HL-60 (cell line): Measurements from ENCODE around the gene FREM1.

ENCODE experiments used
- DNase-seq, 2 experiments: peaks; one replicate each; pipeline ENCODE4 v3.0.0-alpha.2; 2010 to 2020; ENCODE audit warnings: low read depth in 1 of 2, low spot score in 1 of 2
- H3K27ac ChIP-seq: fragments of 250-450 bp; sonication (Bioruptor Pico); replicated peaks from 2 replicates; pipeline ENCODE4 v1.5.1; 2020; ENCODE audit warnings: mild to moderate bottlenecking, moderate library complexity
- H3K27me3 ChIP-seq: fragments of 250-450 bp; sonication (Bioruptor Pico); 2 replicates; pipeline ENCODE4 v1.5.1; 2021; ENCODE audit warnings: mild to moderate bottlenecking, moderate library complexity; ENCODE audit not compliant: insufficient read depth, poor library complexity, severe bottlenecking
- H3K4me3 ChIP-seq: replicated peaks from 2 replicates; pipeline ENCODE4 v1.5.1; 2011; ENCODE audit warnings: mild to moderate bottlenecking, control low read depth, low read length; ENCODE audit not compliant: insufficient read depth
- GABPA ChIP-seq: IDR thresholded peaks from 2 replicates; pipeline ENCODE4 v1.6.1; 2012; ENCODE audit warnings: low read depth
- POLR2AphosphoS5 ChIP-seq: IDR thresholded peaks from 2 replicates; pipeline ENCODE4 v1.6.1; 2012; ENCODE audit warnings: low read depth
- SPI1 ChIP-seq: IDR thresholded peaks from 2 replicates; pipeline ENCODE4 v1.6.1; 2012; ENCODE audit warnings: low read depth, mild to moderate bottlenecking, borderline replicate concordance
- TF ChIP-seq, protein P1 (sequence below): IDR thresholded peaks from 2 replicates; pipeline ENCODE4 v1.6.1; 2012; ENCODE audit warnings: low read depth; ENCODE audit not compliant: insufficient replicate concordance
- TF ChIP-seq, protein P2 (sequence below): IDR thresholded peaks from one replicate; pipeline ENCODE4 v1.5.1; 2011; ENCODE audit warnings: low read length, control low read depth, inconsistent platforms; ENCODE audit not compliant: insufficient read depth

The FREM1 gene

DNA sequence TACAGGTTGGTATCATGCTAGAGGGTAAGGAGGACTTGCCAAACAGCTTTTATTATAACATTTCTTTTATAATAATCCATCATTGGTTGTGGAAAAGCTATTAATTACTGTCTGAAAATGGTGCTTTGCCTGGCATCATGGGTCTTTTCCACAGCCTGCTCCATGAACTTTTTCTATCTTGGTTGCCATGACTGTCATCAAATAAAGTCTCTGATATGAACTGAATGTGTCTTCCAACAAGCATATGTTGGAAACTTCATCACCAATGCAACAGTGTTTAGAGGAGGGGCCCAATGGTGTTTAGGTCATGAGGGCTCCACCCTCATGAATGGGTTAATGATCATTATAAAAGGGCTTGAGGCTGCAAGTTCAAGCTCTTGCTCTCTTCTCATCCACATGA, 81.0 kb downstream of the FREM1 start:
- Histone ChIP-seq H3K27ac (no peak overlapping the region), H3K4me3 (no peak overlapping the region), H3K27me3 (no peaks in the 10 kb centered on the region)
- no peak for DNase-seq
- TF ChIP-seq SPI1 (no peak), GABPA (no peak), POLR2AphosphoS5 (no peak)
- TF ChIP-seq, protein P1, sequence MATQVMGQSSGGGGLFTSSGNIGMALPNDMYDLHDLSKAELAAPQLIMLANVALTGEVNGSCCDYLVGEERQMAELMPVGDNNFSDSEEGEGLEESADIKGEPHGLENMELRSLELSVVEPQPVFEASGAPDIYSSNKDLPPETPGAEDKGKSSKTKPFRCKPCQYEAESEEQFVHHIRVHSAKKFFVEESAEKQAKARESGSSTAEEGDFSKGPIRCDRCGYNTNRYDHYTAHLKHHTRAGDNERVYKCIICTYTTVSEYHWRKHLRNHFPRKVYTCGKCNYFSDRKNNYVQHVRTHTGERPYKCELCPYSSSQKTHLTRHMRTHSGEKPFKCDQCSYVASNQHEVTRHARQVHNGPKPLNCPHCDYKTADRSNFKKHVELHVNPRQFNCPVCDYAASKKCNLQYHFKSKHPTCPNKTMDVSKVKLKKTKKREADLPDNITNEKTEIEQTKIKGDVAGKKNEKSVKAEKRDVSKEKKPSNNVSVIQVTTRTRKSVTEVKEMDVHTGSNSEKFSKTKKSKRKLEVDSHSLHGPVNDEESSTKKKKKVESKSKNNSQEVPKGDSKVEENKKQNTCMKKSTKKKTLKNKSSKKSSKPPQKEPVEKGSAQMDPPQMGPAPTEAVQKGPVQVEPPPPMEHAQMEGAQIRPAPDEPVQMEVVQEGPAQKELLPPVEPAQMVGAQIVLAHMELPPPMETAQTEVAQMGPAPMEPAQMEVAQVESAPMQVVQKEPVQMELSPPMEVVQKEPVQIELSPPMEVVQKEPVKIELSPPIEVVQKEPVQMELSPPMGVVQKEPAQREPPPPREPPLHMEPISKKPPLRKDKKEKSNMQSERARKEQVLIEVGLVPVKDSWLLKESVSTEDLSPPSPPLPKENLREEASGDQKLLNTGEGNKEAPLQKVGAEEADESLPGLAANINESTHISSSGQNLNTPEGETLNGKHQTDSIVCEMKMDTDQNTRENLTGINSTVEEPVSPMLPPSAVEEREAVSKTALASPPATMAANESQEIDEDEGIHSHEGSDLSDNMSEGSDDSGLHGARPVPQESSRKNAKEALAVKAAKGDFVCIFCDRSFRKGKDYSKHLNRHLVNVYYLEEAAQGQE = no peak
- TF ChIP-seq, protein P2, sequence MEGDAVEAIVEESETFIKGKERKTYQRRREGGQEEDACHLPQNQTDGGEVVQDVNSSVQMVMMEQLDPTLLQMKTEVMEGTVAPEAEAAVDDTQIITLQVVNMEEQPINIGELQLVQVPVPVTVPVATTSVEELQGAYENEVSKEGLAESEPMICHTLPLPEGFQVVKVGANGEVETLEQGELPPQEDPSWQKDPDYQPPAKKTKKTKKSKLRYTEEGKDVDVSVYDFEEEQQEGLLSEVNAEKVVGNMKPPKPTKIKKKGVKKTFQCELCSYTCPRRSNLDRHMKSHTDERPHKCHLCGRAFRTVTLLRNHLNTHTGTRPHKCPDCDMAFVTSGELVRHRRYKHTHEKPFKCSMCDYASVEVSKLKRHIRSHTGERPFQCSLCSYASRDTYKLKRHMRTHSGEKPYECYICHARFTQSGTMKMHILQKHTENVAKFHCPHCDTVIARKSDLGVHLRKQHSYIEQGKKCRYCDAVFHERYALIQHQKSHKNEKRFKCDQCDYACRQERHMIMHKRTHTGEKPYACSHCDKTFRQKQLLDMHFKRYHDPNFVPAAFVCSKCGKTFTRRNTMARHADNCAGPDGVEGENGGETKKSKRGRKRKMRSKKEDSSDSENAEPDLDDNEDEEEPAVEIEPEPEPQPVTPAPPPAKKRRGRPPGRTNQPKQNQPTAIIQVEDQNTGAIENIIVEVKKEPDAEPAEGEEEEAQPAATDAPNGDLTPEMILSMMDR = no peak

DNA sequence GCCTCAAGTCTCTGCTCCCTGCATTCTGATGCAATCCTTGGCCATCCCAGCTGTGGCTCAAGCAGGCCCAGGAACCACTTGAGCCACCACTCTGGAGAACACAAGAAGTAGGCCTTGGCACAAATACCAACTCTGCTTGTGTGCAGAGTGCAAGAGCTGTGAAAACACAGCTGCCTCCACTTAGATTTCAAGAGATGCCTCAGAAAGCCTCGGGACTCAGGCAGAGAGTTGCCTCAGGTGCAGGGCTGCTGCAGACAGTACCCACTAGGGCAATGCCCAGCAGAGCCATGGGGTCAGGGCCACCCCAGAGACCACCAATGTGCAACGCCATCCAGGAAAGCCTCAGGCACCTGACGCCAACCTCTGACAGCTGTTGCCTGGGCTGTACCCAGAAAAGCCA, 82.4 kb downstream of the FREM1 start:
- TF ChIP-seq, protein P1 = no peak
- TF ChIP-seq, protein P2 = no peak
- TF ChIP-seq GABPA (no peak), POLR2AphosphoS5 (no peak), SPI1 (no peak)
- Histone ChIP-seq H3K27me3 (no peaks in the 10 kb centered on the region), H3K4me3 (no peak overlapping the region), H3K27ac (no peak overlapping the region)
- no peak for DNase-seq

DNA sequence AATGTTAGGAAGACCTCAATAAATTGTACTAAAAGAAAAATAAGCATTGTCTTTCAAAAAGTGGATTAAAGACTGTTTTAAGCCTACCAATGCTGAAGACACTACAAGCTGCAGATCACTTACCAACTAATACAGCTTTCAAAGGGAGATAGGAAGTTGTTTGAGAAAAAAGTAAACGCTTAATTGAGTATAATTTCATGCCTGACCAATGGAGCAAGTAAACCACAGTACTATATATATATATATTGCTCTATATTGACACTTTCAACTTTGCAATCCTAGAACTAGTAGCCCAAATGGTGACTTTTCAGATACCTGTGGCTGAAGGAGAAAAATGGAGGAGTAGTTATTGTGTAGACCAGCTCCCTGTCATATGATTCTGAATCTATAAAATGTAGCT, 85.7 kb downstream of the FREM1 start:
- H3K27ac ChIP-seq = no peak overlapping the region
- H3K4me3 ChIP-seq = no peak overlapping the region
- no peak for DNase-seq
- no peaks in the 10 kb centered on the region for H3K27me3 ChIP-seq
- TF ChIP-seq, protein P2 = no peak
- TF ChIP-seq GABPA (no peak), SPI1 (no peak), POLR2AphosphoS5 (no peak)
- TF ChIP-seq, protein P1 = no peak
